Measurements from ENCODE around the gene DACT3. TPM values are rescaled to one million over a fixed set of nuclear protein-coding genes. Genes with fewer than 3 reads are reported as not detected.

The DACT3 gene
- polyA plus RNA-seq, 1 experiment: 7.1 TPM

- POLR2A ChIA-PET: no interaction called here
Observed at GRCh38 chr19:46692918-46693722, 32.1 kb upstream of the DACT3 start.

DNA sequence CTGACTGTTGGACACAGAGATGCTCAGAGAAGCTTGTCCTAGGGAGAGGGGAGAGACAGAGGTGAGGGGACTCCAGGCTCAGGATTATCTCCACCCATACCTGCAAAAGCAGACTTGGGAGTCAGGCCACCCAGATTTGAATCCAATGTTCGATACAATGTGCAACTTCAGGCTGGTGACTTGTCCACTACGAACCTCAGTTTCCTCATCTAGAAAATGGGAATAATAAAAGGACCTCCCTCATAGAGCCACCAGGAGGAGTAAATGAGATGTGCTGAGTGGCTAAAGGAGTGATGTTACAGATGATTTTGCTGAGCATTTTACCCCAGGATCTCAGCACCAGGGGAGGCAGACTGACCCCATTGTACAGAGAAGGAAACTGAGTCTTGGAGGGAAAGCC, 31.0 kb upstream of the DACT3 start:
- H3K36me3 ChIP-seq (ENCODE audit: control insufficient read depth, insufficient read depth, low read length): peaks cover 41% of the 10 kb centered on the region
- CTCF ChIA-PET: interaction anchor here (2.6 kb wide), 1 partner anchor 12 kb away, joined by 13 read pairs; no protein-coding TSS in a partner anchor
- TF ChIP-seq CTCF (IDR thresholded peaks at IDR 0.05; ENCODE audit: insufficient read depth, low read depth, low read length): no peak
- POLR2A ChIA-PET: no interaction called here
- H3K4me3 ChIP-seq (ENCODE audit: low read depth, low read length): no peak overlapping the region
- no peak for DNase-seq (ENCODE audit: low read depth)
- no peaks in the 10 kb centered on the region for H3K27me3 ChIP-seq (ENCODE audit: control insufficient read depth, insufficient read depth, low read length)

More at GRCh38 chr19:46692918-46693722, 32.1 kb upstream of the DACT3 start:
- H3K36me3 ChIP-seq (ENCODE audit: control insufficient read depth, insufficient read depth, low read length): peaks cover 40% of the 10 kb centered on the region
- CTCF ChIA-PET: no interaction called here
- TF ChIP-seq CTCF (IDR thresholded peaks at IDR 0.05; ENCODE audit: insufficient read depth, low read depth, low read length): no peak
- no peak overlapping the region for H3K4me3 ChIP-seq (ENCODE audit: low read depth, low read length)
- no peaks in the 10 kb centered on the region for H3K27me3 ChIP-seq (ENCODE audit: control insufficient read depth, insufficient read depth, low read length)
- no peak for DNase-seq (ENCODE audit: low read depth)

DNA sequence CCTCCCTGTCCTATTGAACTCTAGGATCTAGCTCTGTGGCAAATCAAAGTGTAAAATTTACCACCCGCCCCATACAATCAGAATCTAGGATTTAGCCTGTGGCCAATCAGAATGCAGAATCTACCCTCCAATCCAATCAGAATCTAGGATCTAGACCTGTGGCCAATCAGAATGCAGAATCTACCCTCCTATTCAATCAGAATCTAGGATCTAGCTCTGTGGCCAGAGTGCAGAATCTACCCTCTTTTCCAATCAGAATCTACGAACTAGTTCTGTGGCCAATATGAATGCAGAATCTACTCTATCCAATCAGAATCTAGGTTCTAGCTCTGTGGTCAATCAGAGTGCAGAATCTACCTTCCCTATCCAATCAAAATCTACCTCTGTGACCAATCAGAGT, 30.1 kb upstream of the DACT3 start:
- Histone ChIP-seq H3K36me3 (ENCODE audit: control insufficient read depth, insufficient read depth, low read length) (peaks cover 41% of the 10 kb centered on the region), H3K4me3 (ENCODE audit: low read depth, low read length) (no peak overlapping the region), H3K27me3 (ENCODE audit: control insufficient read depth, insufficient read depth, low read length) (no peaks in the 10 kb centered on the region)
- ChIA-PET CTCF (interaction anchor here (1.2 to 2.6 kb wide), 2 partner anchors 13 to 38 kb away, joined by 6 to 13 read pairs; no protein-coding TSS in a partner anchor), POLR2A (no interaction called here)
- no peak for DNase-seq (ENCODE audit: low read depth)
- no peak for TF ChIP-seq CTCF (IDR thresholded peaks at IDR 0.05; ENCODE audit: insufficient read depth, low read depth, low read length)

GRCh38 chr19:46689358-46689757, 28.4 kb upstream of the DACT3 start:
- DNase-seq (ENCODE audit: low read depth): no peak
- CTCF ChIA-PET: interaction anchor here (2.2 to 2.6 kb wide), 2 partner anchors 15 kb away, joined by 12 to 13 read pairs; no protein-coding TSS in a partner anchor
- no peak for TF ChIP-seq CTCF (IDR thresholded peaks at IDR 0.05; ENCODE audit: insufficient read depth, low read depth, low read length)
- POLR2A ChIA-PET: no interaction called here
- Histone ChIP-seq H3K36me3 (ENCODE audit: control insufficient read depth, insufficient read depth, low read length) (peaks cover 41% of the 10 kb centered on the region), H3K4me3 (ENCODE audit: low read depth, low read length) (no peak overlapping the region), H3K27me3 (ENCODE audit: control insufficient read depth, insufficient read depth, low read length) (no peaks in the 10 kb centered on the region)

- ChIA-PET POLR2A (no interaction called here), CTCF (interaction anchor here (0.6 to 2.2 kb wide), 6 partner anchors 9 to 172 kb away, joined by 3 to 12 read pairs (median 3); no protein-coding TSS in a partner anchor)
- H3K27me3 ChIP-seq (ENCODE audit: control insufficient read depth, insufficient read depth, low read length): no peaks in the 10 kb centered on the region
- no peak overlapping the region for H3K4me3 ChIP-seq (ENCODE audit: low read depth, low read length)
- peaks cover 32% of the 10 kb centered on the region for H3K36me3 ChIP-seq (ENCODE audit: control insufficient read depth, insufficient read depth, low read length)
- DNase-seq (ENCODE audit: low read depth): no peak
- no peak for TF ChIP-seq CTCF (IDR thresholded peaks at IDR 0.05; ENCODE audit: insufficient read depth, low read depth, low read length)
Observed at GRCh38 chr19:46687438-46688145, 26.6 kb upstream of the DACT3 start.
